Bronchial epithelial cell (primary cell): ENCODE measurements around the gene ETFA. TPM values are rescaled to one million over a fixed set of nuclear protein-coding genes. Genes with fewer than 3 reads are reported as not detected.
A peak's percentile ranks its signal among the peaks of the same experiment; 100 is the strongest.

Experiments used
- DNase-seq: peaks from one replicate; pipeline ENCODE4 v3.0.0-alpha.2; 2010; ENCODE audit warnings: low read depth
- FAIRE-seq: peaks from 2 replicates; lab custom pipeline; 2011; peaks lifted over from hg19 to GRCh38; lab: Jason Lieb, UNC
- H3K27me3 ChIP-seq: 2 replicates; pipeline ENCODE4 v1.5.1; 2011; ENCODE audit warnings: low read length; ENCODE audit not compliant: control insufficient read depth, insufficient read depth
- H3K36me3 ChIP-seq: 2 replicates; pipeline ENCODE4 v1.5.1; 2011; ENCODE audit warnings: low read length; ENCODE audit not compliant: control insufficient read depth, insufficient read depth
- H3K4me3 ChIP-seq: 2 replicates; pipeline ENCODE4 v1.5.1; 2011; ENCODE audit warnings: mild to moderate bottlenecking, low read depth, low read length, control low read depth
- CTCF ChIP-seq: IDR thresholded peaks from 2 replicates; pipeline ENCODE4 v1.5.1; 2011; ENCODE audit warnings: mild to moderate bottlenecking, moderate library complexity, low read length, control low read depth, inconsistent platforms; ENCODE audit not compliant: insufficient read depth, severe bottlenecking
- total RNA-seq: library from RNA; depleted of rRNA; stranded (reverse); fragments of >200 nt; gene quantifications from 2 replicates; pipeline ENCODE4 v1.2.1, GENCODE V29; 2014

The ETFA gene
- total RNA-seq, 1 donor from 2014 or later, result 223 TPM

GRCh38 chr15:76204916-76205460, 106.3 kb downstream of the ETFA start:
- peaks cover 2% of the 10 kb centered on the region for H3K36me3 ChIP-seq
- FAIRE-seq, result no peak
- DNase-seq, result no peak
- TF ChIP-seq CTCF, result no peak
- no peak overlapping the region for H3K4me3 ChIP-seq
- no peaks in the 10 kb centered on the region for H3K27me3 ChIP-seq

GRCh38 chr15:76204109-76204845, 107.0 kb downstream of the ETFA start:
- no peak for TF ChIP-seq CTCF
- peaks cover 2% of the 10 kb centered on the region for H3K36me3 ChIP-seq
- DNase-seq (no peak), FAIRE-seq (no peak)
- H3K27me3 ChIP-seq, result no peaks in the 10 kb centered on the region
- no peak overlapping the region for H3K4me3 ChIP-seq

GRCh38 chr15:76203346-76204108, 107.7 kb downstream of the ETFA start:
- no peak for TF ChIP-seq CTCF
- Histone ChIP-seq H3K4me3 (no peak overlapping the region), H3K36me3 (peaks cover 2% of the 10 kb centered on the region), H3K27me3 (no peaks in the 10 kb centered on the region)
- DNase-seq (no peak), FAIRE-seq (peak; percentile 76)

- no peak overlapping the region for H3K4me3 ChIP-seq
- DNase-seq (no peak), FAIRE-seq (peak; percentile 91)
- peaks cover 2% of the 10 kb centered on the region for H3K36me3 ChIP-seq
- no peak for TF ChIP-seq CTCF
- H3K27me3 ChIP-seq, result no peaks in the 10 kb centered on the region
These were observed 109.6 kb downstream of the ETFA start for GRCh38 chr15:76201536-76202255.

GRCh38 chr15:76200641-76201105, 110.6 kb downstream of the ETFA start:
- Histone ChIP-seq H3K4me3 (no peak overlapping the region), H3K36me3 (peaks cover under 1% of the 10 kb centered on the region), H3K27me3 (no peaks in the 10 kb centered on the region)
- FAIRE-seq (no peak), DNase-seq (no peak)
- no peak for TF ChIP-seq CTCF
